H1 (cell line): ENCODE results near the gene ADD3. TPM values are rescaled to one million over a fixed set of nuclear protein-coding genes. Genes with fewer than 3 reads are reported as not detected.

Experiments
- ASH2L ChIP-seq: fragments of 200-600, 300-600 bp; sonication (generic); IDR thresholded peaks from one replicate; pipeline ENCODE4 v1.7.1; 2017; ENCODE audit warnings: low read length
- BACH1 ChIP-seq: IDR thresholded peaks from 2 replicates; pipeline ENCODE4 v1.6.1; 2012; ENCODE audit warnings: low read length, improper control_type of control experiment
- BRCA1 ChIP-seq: IDR thresholded peaks from 2 replicates; pipeline ENCODE4 v1.6.1; 2012; ENCODE audit warnings: low read depth, low read length, improper control_type of control experiment
- CEBPB ChIP-seq: IDR thresholded peaks from 2 replicates; pipeline ENCODE4 v1.6.1; 2012; ENCODE audit warnings: low read depth, low read length
- CHD1 ChIP-seq: IDR thresholded peaks from 2 replicates; pipeline ENCODE4 v1.6.1; 2012; ENCODE audit warnings: low read depth, low read length, improper control_type of control experiment
- JUND ChIP-seq: IDR thresholded peaks from 2 replicates; pipeline ENCODE4 v1.6.1; 2011; ENCODE audit warnings: mild to moderate bottlenecking, improper control_type of control experiment, low read length
- KDM5A ChIP-seq: fragments of 200-600 bp; IDR thresholded peaks from 2 replicates; pipeline ENCODE4 v1.7.1; 2012; ENCODE audit warnings: mild to moderate bottlenecking, low read length, inconsistent platforms, mixed read lengths
- TAF7 ChIP-seq: optimal IDR thresholded peaks from 2 replicates; pipeline ENCODE3; 2011; ENCODE audit warnings: low read depth, mild to moderate bottlenecking, inconsistent platforms, low read length, moderate library complexity, borderline replicate concordance
- polyA plus RNA-seq, 7 experiments: library from polyadenylated mRNA; depleted of rRNA in 3 of 7; stranded (reverse) in 5 of 7; unstranded in 2 of 7; fragments of >200 nt in 5 of 7; fragments of 200-250 nt in 2 of 7; gene quantifications; 1 replicate in 5 of 7; 2 replicates in 1 of 7; 4 replicates in 1 of 7; pipeline versions ENCODE4 v1.2.1 to v1.2.3, GENCODE V29; 2011 to 2013; ENCODE audit warnings: missing spikeins in 2 of 7, mixed read lengths in 2 of 7
- total RNA-seq: library from RNA; stranded (reverse); fragmentation: NEBNext Ultra II Directional; extraction: Animal tissue kit (Norgen Biotek cat#: 25700); gene quantifications from 2 replicates; pipeline ENCODE4 v1.2.1, GENCODE V29; 2021
- TF ChIP-seq, protein P1 (sequence below): fragments of 300-600 bp; sonication (generic); IDR thresholded peaks from 2 replicates; pipeline ENCODE4 v1.7.1; 2012; ENCODE audit warnings: low read length, moderate library complexity, mild to moderate bottlenecking, inconsistent platforms; ENCODE audit not compliant: insufficient replicate concordance

The ADD3 gene
- total and polyA plus RNA-seq, 2 of the 8 experiments (the other 6 are each of a cell fraction or from before 2014, with no cell fraction given) = 44.7 to 85.6 TPM

DNA sequence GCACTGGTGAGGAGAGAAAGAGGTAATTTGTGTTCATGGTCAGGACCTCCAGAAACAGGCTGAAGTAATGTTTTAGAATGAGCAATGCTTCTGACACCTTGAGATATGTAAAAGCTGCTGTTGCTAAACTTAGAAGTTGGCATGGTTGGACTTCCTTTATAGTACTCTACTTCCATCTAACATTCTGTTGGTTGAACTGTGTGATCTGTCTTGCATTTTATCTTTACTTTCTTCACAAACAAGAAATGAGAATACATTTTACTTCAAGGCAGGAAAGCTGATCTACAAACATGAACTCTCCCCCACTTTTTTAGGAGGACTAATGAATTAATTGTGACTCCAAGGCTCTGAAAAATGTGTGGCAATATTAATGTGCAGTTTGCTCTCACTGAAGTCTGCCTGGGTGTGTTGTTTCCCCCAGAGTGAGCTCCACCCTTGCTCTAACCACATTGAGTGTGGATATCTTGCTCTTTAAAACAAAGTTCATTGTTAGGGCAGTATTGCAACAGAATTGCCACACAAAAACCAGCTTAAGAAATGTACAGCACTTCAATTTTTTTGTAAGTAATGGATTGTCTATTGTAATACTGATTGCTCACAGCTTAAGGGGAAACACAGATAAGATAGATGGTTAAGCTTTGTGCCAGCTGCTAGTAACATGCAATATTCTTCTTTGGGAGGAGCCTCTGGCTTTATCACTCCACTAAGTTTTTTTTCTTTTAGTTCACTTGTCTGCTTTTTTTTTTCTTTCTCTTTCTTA lies 69.0 kb downstream of the ADD3 start (continued):
- TF ChIP-seq, protein P1, sequence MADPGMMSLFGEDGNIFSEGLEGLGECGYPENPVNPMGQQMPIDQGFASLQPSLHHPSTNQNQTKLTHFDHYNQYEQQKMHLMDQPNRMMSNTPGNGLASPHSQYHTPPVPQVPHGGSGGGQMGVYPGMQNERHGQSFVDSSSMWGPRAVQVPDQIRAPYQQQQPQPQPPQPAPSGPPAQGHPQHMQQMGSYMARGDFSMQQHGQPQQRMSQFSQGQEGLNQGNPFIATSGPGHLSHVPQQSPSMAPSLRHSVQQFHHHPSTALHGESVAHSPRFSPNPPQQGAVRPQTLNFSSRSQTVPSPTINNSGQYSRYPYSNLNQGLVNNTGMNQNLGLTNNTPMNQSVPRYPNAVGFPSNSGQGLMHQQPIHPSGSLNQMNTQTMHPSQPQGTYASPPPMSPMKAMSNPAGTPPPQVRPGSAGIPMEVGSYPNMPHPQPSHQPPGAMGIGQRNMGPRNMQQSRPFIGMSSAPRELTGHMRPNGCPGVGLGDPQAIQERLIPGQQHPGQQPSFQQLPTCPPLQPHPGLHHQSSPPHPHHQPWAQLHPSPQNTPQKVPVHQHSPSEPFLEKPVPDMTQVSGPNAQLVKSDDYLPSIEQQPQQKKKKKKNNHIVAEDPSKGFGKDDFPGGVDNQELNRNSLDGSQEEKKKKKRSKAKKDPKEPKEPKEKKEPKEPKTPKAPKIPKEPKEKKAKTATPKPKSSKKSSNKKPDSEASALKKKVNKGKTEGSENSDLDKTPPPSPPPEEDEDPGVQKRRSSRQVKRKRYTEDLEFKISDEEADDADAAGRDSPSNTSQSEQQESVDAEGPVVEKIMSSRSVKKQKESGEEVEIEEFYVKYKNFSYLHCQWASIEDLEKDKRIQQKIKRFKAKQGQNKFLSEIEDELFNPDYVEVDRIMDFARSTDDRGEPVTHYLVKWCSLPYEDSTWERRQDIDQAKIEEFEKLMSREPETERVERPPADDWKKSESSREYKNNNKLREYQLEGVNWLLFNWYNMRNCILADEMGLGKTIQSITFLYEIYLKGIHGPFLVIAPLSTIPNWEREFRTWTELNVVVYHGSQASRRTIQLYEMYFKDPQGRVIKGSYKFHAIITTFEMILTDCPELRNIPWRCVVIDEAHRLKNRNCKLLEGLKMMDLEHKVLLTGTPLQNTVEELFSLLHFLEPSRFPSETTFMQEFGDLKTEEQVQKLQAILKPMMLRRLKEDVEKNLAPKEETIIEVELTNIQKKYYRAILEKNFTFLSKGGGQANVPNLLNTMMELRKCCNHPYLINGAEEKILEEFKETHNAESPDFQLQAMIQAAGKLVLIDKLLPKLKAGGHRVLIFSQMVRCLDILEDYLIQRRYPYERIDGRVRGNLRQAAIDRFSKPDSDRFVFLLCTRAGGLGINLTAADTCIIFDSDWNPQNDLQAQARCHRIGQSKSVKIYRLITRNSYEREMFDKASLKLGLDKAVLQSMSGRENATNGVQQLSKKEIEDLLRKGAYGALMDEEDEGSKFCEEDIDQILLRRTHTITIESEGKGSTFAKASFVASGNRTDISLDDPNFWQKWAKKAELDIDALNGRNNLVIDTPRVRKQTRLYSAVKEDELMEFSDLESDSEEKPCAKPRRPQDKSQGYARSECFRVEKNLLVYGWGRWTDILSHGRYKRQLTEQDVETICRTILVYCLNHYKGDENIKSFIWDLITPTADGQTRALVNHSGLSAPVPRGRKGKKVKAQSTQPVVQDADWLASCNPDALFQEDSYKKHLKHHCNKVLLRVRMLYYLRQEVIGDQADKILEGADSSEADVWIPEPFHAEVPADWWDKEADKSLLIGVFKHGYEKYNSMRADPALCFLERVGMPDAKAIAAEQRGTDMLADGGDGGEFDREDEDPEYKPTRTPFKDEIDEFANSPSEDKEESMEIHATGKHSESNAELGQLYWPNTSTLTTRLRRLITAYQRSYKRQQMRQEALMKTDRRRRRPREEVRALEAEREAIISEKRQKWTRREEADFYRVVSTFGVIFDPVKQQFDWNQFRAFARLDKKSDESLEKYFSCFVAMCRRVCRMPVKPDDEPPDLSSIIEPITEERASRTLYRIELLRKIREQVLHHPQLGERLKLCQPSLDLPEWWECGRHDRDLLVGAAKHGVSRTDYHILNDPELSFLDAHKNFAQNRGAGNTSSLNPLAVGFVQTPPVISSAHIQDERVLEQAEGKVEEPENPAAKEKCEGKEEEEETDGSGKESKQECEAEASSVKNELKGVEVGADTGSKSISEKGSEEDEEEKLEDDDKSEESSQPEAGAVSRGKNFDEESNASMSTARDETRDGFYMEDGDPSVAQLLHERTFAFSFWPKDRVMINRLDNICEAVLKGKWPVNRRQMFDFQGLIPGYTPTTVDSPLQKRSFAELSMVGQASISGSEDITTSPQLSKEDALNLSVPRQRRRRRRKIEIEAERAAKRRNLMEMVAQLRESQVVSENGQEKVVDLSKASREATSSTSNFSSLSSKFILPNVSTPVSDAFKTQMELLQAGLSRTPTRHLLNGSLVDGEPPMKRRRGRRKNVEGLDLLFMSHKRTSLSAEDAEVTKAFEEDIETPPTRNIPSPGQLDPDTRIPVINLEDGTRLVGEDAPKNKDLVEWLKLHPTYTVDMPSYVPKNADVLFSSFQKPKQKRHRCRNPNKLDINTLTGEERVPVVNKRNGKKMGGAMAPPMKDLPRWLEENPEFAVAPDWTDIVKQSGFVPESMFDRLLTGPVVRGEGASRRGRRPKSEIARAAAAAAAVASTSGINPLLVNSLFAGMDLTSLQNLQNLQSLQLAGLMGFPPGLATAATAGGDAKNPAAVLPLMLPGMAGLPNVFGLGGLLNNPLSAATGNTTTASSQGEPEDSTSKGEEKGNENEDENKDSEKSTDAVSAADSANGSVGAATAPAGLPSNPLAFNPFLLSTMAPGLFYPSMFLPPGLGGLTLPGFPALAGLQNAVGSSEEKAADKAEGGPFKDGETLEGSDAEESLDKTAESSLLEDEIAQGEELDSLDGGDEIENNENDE = no peak
- TF ChIP-seq CHD1 (no peak), CEBPB (no peak), BACH1 (no peak), TAF7 (no peak), JUND (no peak), KDM5A (no peak), ASH2L (no peak), BRCA1 (no peak)
